Activated naive CD4-positive, alpha-beta T cell treated with anti-CD3 and anti-CD28 coated beads for 36 hours (primary cell): ENCODE results near the gene PEX12. TPM values are rescaled to one million over a fixed set of nuclear protein-coding genes. Genes with fewer than 3 reads are reported as not detected.
"Not testable (repeated sequence)": the region's sequence is repeated elsewhere in the genome, so short reads cannot be mapped to it uniquely, and the experiment has no call there.

Source experiments
- CTCF ChIA-PET: fragments of 350-600 bp; sonication (Branson Sonifier 250); formaldehyde crosslinking; loops from one replicate; lab custom pipeline; 2021; ENCODE audit warnings: antibody characterized with exemption; lab: Charles Lee
- DNase-seq: peaks from one replicate; pipeline ENCODE4 v3.0.0-alpha.2; 2020
- H3K27ac Mint-ChIP-seq: one replicate; pipeline ENCODE4 v1.8.0; 2021; ENCODE audit warnings: mild to moderate bottlenecking, mixed read lengths
- H3K27me3 Mint-ChIP-seq: one replicate; pipeline ENCODE4 v1.8.0; 2021; ENCODE audit warnings: low read depth, mixed read lengths
- H3K36me3 Mint-ChIP-seq: one replicate; pipeline ENCODE4 v1.8.0; 2021; ENCODE audit warnings: low read depth, mixed read lengths
- H3K4me1 Mint-ChIP-seq: one replicate; pipeline ENCODE4 v1.8.0; 2021; ENCODE audit warnings: low read depth, mixed read lengths
- H3K4me3 Mint-ChIP-seq: one replicate; pipeline ENCODE4 v1.8.0; 2021; ENCODE audit warnings: mild to moderate bottlenecking, moderate library complexity, mixed read lengths
- H3K9me3 Mint-ChIP-seq: one replicate; pipeline ENCODE4 v1.8.0; 2021; ENCODE audit warnings: mixed read lengths
- intact Hi-C: fragments of 100-400 bp; cut with micrococcal nuclease; formaldehyde crosslinking; loops from one replicate; pipeline ENCODE4 v1.15.1; 2023
- total RNA-seq, 2 experiments: library from RNA; stranded (reverse); gene quantifications; one replicate each; pipeline ENCODE4 v1.2.3, GENCODE V29; 2021

Gene PEX12
- total RNA-seq, 2 experiments from 2014 or later: 6.2 to 6.5 TPM

GRCh38 chr17:35546487-35546886 is 31.9 kb downstream of the PEX12 start:
- Mint-ChIP-seq H3K4me3 (no peak overlapping the region), H3K27ac (no peak overlapping the region), H3K36me3 (no peaks in the 10 kb centered on the region), H3K9me3 (no peaks in the 10 kb centered on the region), H3K4me1 (peaks cover 35% of the 10 kb centered on the region), H3K27me3 (no peaks in the 10 kb centered on the region)
- intact Hi-C loops: no loop called here
- DNase-seq: no peak
- CTCF ChIA-PET: no interaction called here

- CTCF ChIA-PET: interaction anchor here (4.1 kb wide), 1 partner anchor 232 kb away, joined by 21 read pairs; no protein-coding TSS in a partner anchor
- no peak overlapping the region for H3K27ac Mint-ChIP-seq
- H3K36me3 Mint-ChIP-seq: no peaks in the 10 kb centered on the region
- peaks cover 39% of the 10 kb centered on the region for H3K4me1 Mint-ChIP-seq
- no peaks in the 10 kb centered on the region for H3K9me3 Mint-ChIP-seq
- no peak for DNase-seq
- no peak overlapping the region for H3K4me3 Mint-ChIP-seq
- intact Hi-C loops: no loop called here
- no peaks in the 10 kb centered on the region for H3K27me3 Mint-ChIP-seq
These were observed 33.2 kb downstream of the PEX12 start for GRCh38 chr17:35545150-35545549.

- no peak for DNase-seq
- no peaks in the 10 kb centered on the region for H3K27me3 Mint-ChIP-seq
- H3K4me3 Mint-ChIP-seq: no peak overlapping the region
- peaks cover 45% of the 10 kb centered on the region for H3K4me1 Mint-ChIP-seq
- no peaks in the 10 kb centered on the region for H3K36me3 Mint-ChIP-seq
- CTCF ChIA-PET: interaction anchor here (4.1 kb wide), 1 partner anchor 231 kb away, joined by 21 read pairs; no protein-coding TSS in a partner anchor
- no peaks in the 10 kb centered on the region for H3K9me3 Mint-ChIP-seq
- H3K27ac Mint-ChIP-seq: no peak overlapping the region
- intact Hi-C loops: no loop called here
These were observed 34.5 kb downstream of the PEX12 start for GRCh38 chr17:35543856-35544255.

DNA sequence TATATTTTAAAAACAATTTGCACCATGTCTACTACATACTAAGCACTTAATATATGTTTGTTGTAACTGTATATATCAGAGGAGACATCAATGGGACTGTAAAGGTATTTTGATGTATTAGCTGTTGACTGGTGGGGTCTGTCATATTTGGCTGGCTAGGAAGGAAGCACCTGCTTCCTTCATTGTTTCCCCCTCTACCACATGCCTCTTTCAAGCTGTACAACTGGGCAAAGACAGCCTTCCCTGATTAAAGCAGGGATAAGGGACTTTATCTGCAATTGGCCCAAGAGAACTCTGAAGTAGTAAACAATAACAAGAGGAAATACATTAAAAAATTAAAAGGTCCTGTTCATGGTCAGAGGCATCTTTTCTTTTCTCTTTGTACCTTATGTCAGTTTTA is 35.4 kb downstream of the PEX12 start:
- no peak overlapping the region for H3K27ac Mint-ChIP-seq
- H3K36me3 Mint-ChIP-seq: no peaks in the 10 kb centered on the region
- no peak overlapping the region for H3K4me3 Mint-ChIP-seq
- no peak for DNase-seq
- H3K9me3 Mint-ChIP-seq: no peaks in the 10 kb centered on the region
- intact Hi-C loops: no loop called here
- peaks cover 49% of the 10 kb centered on the region for H3K4me1 Mint-ChIP-seq
- no peaks in the 10 kb centered on the region for H3K27me3 Mint-ChIP-seq
- CTCF ChIA-PET: interaction anchor here (1.7 to 4.1 kb wide), 3 partner anchors 9 to 230 kb away, joined by 5 to 21 read pairs (median 6); no protein-coding TSS in a partner anchor

DNA sequence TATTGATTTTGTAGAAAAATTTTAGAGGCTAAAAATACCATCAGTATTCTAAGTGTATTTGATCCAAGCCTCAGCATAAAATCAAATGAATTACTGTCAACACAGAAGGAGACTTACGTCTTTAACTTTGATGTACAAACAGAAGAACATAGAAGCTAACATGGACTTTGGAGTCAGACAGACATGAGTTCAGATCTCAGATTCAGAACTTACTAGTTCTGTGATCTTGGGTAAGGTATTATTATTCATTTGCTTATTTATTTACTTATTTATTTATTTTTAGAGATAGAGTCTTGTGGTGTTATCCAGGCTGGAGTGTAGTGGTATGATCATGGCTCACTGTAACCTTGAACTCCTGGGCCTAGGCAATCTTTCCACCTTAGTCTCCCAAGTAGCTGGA is 36.9 kb downstream of the PEX12 start:
- no peak for DNase-seq

GRCh38 chr17:35540589-35541404 is 37.6 kb downstream of the PEX12 start:
- no peaks in the 10 kb centered on the region for H3K27me3 Mint-ChIP-seq
- intact Hi-C loops: no loop called here
- peaks cover 14% of the 10 kb centered on the region for H3K36me3 Mint-ChIP-seq
- no peaks in the 10 kb centered on the region for H3K9me3 Mint-ChIP-seq
- peak overlapping the region; percentile 98 for H3K27ac Mint-ChIP-seq
- H3K4me1 Mint-ChIP-seq: peaks cover 48% of the 10 kb centered on the region
- CTCF ChIA-PET: interaction anchor here (0.7 to 2.1 kb wide), 3 partner anchors 7 to 225 kb away, joined by 3 to 6 read pairs (median 3); no protein-coding TSS in a partner anchor
- H3K4me3 Mint-ChIP-seq: peak overlapping the region; percentile 82
- peak; percentile 57 for DNase-seq

More for the DNA sequence above, 36.9 kb downstream of the PEX12 start:
- Mint-ChIP-seq H3K9me3 (no peaks in the 10 kb centered on the region), H3K27me3 (no peaks in the 10 kb centered on the region), H3K4me1 (peaks cover 49% of the 10 kb centered on the region), H3K27ac (peak overlapping the region; percentile 98), H3K36me3 (peaks cover 10% of the 10 kb centered on the region), H3K4me3 (peak overlapping the region; percentile 56)
- CTCF ChIA-PET: interaction anchor here (0.7 to 4.1 kb wide), 6 partner anchors 7 to 229 kb away, joined by 3 to 21 read pairs (median 4); no protein-coding TSS in a partner anchor
- intact Hi-C loops: no loop called here

- peak overlapping the region; percentile 65 for H3K4me3 Mint-ChIP-seq
- DNase-seq: no peak
These were observed 38.7 kb downstream of the PEX12 start for GRCh38 chr17:35539659-35540026.

GRCh38 chr17:35537601-35538141 is 40.7 kb downstream of the PEX12 start, which contains the start of gene SLFN12L:
SLFN12L (minus strand) TSS chr17:35537678; CDS start chr17:35522364, 15,314 bp downstream.
- Mint-ChIP-seq H3K36me3 (peaks cover 28% of the 10 kb centered on the region), H3K27me3 (no peaks in the 10 kb centered on the region), H3K4me1 (peaks cover 47% of the 10 kb centered on the region), H3K4me3 (peak within 1 kb of the TSS; percentile 92), H3K9me3 (no peaks in the 10 kb centered on the region), H3K27ac (peak within 1 kb of the TSS; percentile 98)
- intact Hi-C loops: loop anchor here (1.0 to 10.0 kb wide), 11 partner anchors 41 to 543 kb away; partner anchors contain the start of genes AP2B1, NLE1, PEX12 and RFFL
- CTCF ChIA-PET: interaction anchor here (0.5 to 7.4 kb wide), 16 partner anchors 15 to 448 kb away, joined by 3 to 118 read pairs (median 4); partner anchors contain the start of genes AP2B1 and TAF15
- DNase-seq: peak; percentile 54

More at GRCh38 chr17:35539659-35540026, 38.7 kb downstream of the PEX12 start:
- peaks cover 22% of the 10 kb centered on the region for H3K36me3 Mint-ChIP-seq
- no peaks in the 10 kb centered on the region for H3K27me3 Mint-ChIP-seq
- peaks cover 48% of the 10 kb centered on the region for H3K4me1 Mint-ChIP-seq
- H3K9me3 Mint-ChIP-seq: no peaks in the 10 kb centered on the region
- peak overlapping the region; percentile 98 for H3K27ac Mint-ChIP-seq
- intact Hi-C loops: loop anchor here (1.0 to 10.0 kb wide), 6 partner anchors 205 to 545 kb away; partner anchors contain the start of gene NLE1
- CTCF ChIA-PET: interaction anchor here (0.6 to 7.4 kb wide), 12 partner anchors 9 to 396 kb away, joined by 3 to 118 read pairs (median 4); partner anchors contain the start of genes SLFN11 and SLFN14

DNA sequence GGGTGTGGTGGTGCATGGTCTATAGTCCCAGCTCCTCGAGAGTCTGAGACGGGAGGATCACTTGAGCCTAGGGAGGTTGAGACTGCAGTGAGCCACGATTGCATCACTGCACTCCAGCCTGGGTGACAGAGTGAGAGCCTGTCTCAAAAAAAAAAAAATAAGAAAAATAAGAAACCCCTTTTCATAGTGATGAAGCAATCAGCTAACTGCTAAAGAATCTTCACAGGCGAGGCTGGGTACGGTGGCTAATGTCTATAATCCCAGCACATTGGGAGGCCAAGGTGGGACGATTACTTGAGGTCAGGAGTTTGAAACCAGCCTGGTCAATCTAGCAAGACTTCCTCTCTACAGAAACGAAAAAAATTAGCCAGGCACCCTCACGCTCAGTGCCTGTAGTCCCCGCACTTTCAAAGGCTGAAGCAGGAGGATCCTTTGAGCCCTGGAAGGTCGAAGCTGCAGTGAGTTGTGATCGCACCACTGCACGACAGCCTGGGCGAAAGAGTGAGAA is 41.7 kb downstream of the PEX12 start:
- Mint-ChIP-seq H3K27me3 (no peaks in the 10 kb centered on the region), H3K36me3 (peaks cover 28% of the 10 kb centered on the region), H3K27ac (peak overlapping the region; percentile 98), H3K4me1 (peaks cover 56% of the 10 kb centered on the region), H3K9me3 (no peaks in the 10 kb centered on the region), H3K4me3 (peak overlapping the region; percentile 92)
- intact Hi-C loops: loop anchor here (1.0 to 10.0 kb wide), 10 partner anchors 42 to 542 kb away; partner anchors contain the start of genes AP2B1, PEX12, RFFL and SLFN11
- peak; percentile 66 for DNase-seq
- CTCF ChIA-PET: interaction anchor here (0.5 to 7.4 kb wide), 10 partner anchors 10 to 395 kb away, joined by 3 to 118 read pairs (median 4); partner anchors contain the start of gene SLFN11

DNA sequence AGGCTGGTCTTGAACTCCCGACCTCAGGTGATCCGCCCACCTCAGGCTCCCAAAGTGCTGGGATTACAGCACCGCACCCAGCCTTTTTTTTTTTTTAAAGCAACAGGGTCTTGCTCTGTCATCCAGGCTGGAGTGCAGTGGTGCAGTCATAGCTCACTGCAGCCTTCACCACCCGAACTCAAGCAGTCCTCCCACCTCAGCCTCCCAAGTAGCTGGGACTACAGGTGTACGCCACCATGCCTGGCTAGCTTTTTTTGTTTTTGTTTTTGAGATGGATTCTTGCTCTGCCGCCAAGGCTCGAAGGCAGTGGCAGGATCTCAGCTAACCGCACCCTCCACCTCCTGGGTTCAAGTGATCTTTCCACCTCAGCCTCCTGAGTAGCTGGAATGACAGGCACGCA is 43.0 kb downstream of the PEX12 start:
- Mint-ChIP-seq H3K4me1 (peaks cover 63% of the 10 kb centered on the region), H3K27ac (peak overlapping the region; percentile 98), H3K36me3 (peaks cover 28% of the 10 kb centered on the region), H3K4me3 (peak overlapping the region; percentile 92)
- H3K27me3 Mint-ChIP-seq, H3K9me3 Mint-ChIP-seq: not testable (repeated sequence)
- DNase-seq: peak; percentile 35
- CTCF ChIA-PET: interaction anchor here (0.8 to 7.4 kb wide), 5 partner anchors 11 to 228 kb away, joined by 4 to 118 read pairs (median 11); no protein-coding TSS in a partner anchor
- intact Hi-C loops: loop anchor here (10.0 kb wide), 2 partner anchors 209 to 541 kb away; no protein-coding TSS in a partner anchor

- Mint-ChIP-seq H3K27me3 (no peaks in the 10 kb centered on the region), H3K4me1 (peaks cover 60% of the 10 kb centered on the region), H3K4me3 (peak overlapping the region; percentile 92), H3K36me3 (peaks cover 30% of the 10 kb centered on the region), H3K9me3 (no peaks in the 10 kb centered on the region), H3K27ac (peak overlapping the region; percentile 98)
- intact Hi-C loops: loop anchor here (10.0 kb wide), 2 partner anchors 210 to 540 kb away; no protein-coding TSS in a partner anchor
- DNase-seq: no peak
- CTCF ChIA-PET: interaction anchor here (0.5 to 7.4 kb wide), 12 partner anchors 7 to 416 kb away, joined by 3 to 118 read pairs (median 5); no protein-coding TSS in a partner anchor
These were observed 43.7 kb downstream of the PEX12 start for GRCh38 chr17:35534576-35535093.
